PFSK-1 (cell line): ENCODE measurements around the gene RBP3.

Source experiments
- POLR2AphosphoS5 ChIP-seq: IDR thresholded peaks from 2 replicates; pipeline ENCODE4 v1.6.1; 2012; ENCODE audit warnings: low read depth, mild to moderate bottlenecking, control low read depth, low read length, moderate library complexity
- SIN3A ChIP-seq: IDR thresholded peaks from 2 replicates; pipeline ENCODE4 v1.6.1; 2012; ENCODE audit warnings: mild to moderate bottlenecking, low read length, moderate library complexity, borderline replicate concordance; ENCODE audit not compliant: insufficient read depth
- TAF1 ChIP-seq: IDR thresholded peaks from 2 replicates; pipeline ENCODE4 v1.6.1; 2012; ENCODE audit warnings: low read length, control low read depth, borderline replicate concordance; ENCODE audit not compliant: insufficient read depth
- TF ChIP-seq, protein P1 (sequence below), 2 experiments: IDR thresholded peaks; 2 replicates each; pipeline versions ENCODE4 v1.6.1 to v1.8.0; 2011 to 2012; ENCODE audit warnings: low read depth in 2 of 2, low read length in 2 of 2, control low read depth in 1 of 2, inconsistent platforms in 1 of 2, mild to moderate bottlenecking in 1 of 2, moderate library complexity in 1 of 2; ENCODE audit not compliant: insufficient read depth in 1 of 2

- TF ChIP-seq POLR2AphosphoS5 (no peak), TAF1 (no peak), SIN3A (no peak)
- TF ChIP-seq, protein P1, sequence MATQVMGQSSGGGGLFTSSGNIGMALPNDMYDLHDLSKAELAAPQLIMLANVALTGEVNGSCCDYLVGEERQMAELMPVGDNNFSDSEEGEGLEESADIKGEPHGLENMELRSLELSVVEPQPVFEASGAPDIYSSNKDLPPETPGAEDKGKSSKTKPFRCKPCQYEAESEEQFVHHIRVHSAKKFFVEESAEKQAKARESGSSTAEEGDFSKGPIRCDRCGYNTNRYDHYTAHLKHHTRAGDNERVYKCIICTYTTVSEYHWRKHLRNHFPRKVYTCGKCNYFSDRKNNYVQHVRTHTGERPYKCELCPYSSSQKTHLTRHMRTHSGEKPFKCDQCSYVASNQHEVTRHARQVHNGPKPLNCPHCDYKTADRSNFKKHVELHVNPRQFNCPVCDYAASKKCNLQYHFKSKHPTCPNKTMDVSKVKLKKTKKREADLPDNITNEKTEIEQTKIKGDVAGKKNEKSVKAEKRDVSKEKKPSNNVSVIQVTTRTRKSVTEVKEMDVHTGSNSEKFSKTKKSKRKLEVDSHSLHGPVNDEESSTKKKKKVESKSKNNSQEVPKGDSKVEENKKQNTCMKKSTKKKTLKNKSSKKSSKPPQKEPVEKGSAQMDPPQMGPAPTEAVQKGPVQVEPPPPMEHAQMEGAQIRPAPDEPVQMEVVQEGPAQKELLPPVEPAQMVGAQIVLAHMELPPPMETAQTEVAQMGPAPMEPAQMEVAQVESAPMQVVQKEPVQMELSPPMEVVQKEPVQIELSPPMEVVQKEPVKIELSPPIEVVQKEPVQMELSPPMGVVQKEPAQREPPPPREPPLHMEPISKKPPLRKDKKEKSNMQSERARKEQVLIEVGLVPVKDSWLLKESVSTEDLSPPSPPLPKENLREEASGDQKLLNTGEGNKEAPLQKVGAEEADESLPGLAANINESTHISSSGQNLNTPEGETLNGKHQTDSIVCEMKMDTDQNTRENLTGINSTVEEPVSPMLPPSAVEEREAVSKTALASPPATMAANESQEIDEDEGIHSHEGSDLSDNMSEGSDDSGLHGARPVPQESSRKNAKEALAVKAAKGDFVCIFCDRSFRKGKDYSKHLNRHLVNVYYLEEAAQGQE (IDR thresholded peaks at IDR 0.05; ENCODE audit: insufficient read depth in 1 of 2, low read depth in 2 of 2, low read length in 2 of 2): no peak
These were observed 9.7 kb downstream of the RBP3 start for GRCh38 chr10:47357911-47358310.
